Osteocyte (in vitro differentiated cells): ENCODE measurements around the gene ACTL6B. TPM values are rescaled to one million over a fixed set of nuclear protein-coding genes. Genes with fewer than 3 reads are reported as not detected.
A peak's percentile ranks its signal among the peaks of the same experiment; 100 is the strongest.

Source experiments
- DNase-seq: peaks from one replicate; pipeline ENCODE4 v3.0.0; 2021; ENCODE audit warnings: mixed read lengths; ENCODE audit not compliant: unreplicated experiment; ENCODE audit errors: extremely low spot score
- H3K27ac Mint-ChIP-seq: one replicate; pipeline ENCODE4 v1.8.0; 2021; ENCODE audit warnings: mild to moderate bottlenecking, mixed read lengths; ENCODE audit not compliant: unreplicated experiment
- H3K27me3 Mint-ChIP-seq: one replicate; pipeline ENCODE4 v1.8.0; 2021; ENCODE audit warnings: mixed read lengths; ENCODE audit not compliant: unreplicated experiment
- H3K36me3 Mint-ChIP-seq: one replicate; pipeline ENCODE4 v1.8.0; 2021; ENCODE audit warnings: mixed read lengths; ENCODE audit not compliant: unreplicated experiment
- H3K4me1 Mint-ChIP-seq: one replicate; pipeline ENCODE4 v1.8.0; 2021; ENCODE audit warnings: mixed read lengths; ENCODE audit not compliant: unreplicated experiment
- H3K4me3 Mint-ChIP-seq: one replicate; pipeline ENCODE4 v1.8.0; 2021; ENCODE audit warnings: mild to moderate bottlenecking, moderate library complexity, mixed read lengths; ENCODE audit not compliant: unreplicated experiment
- H3K9me3 Mint-ChIP-seq: one replicate; pipeline ENCODE4 v1.8.0; 2021; ENCODE audit warnings: mixed read lengths; ENCODE audit not compliant: unreplicated experiment
- CTCF ChIP-seq: fragments of 200-600 bp; sonication (generic); IDR thresholded peaks from 2 replicates; pipeline ENCODE4 v1.5.0; 2021; ENCODE audit warnings: antibody characterized with exemption, mild to moderate bottlenecking, moderate library complexity
- total RNA-seq: library from RNA; stranded (reverse); gene quantifications from 2 replicates; pipeline ENCODE4 v1.2.1, GENCODE V29; 2021

Gene ACTL6B
- total RNA-seq, 1 donor from 2014 or later = not detected

GRCh38 chr7:100630066-100630465 is 26.2 kb downstream of the ACTL6B start:
- DNase-seq = no peak
- Mint-ChIP-seq H3K9me3 (no peaks in the 10 kb centered on the region), H3K36me3 (no peaks in the 10 kb centered on the region), H3K4me3 (no peak overlapping the region), H3K27me3 (peaks cover 6% of the 10 kb centered on the region), H3K27ac (no peak overlapping the region), H3K4me1 (peaks cover 10% of the 10 kb centered on the region)
- no peak for TF ChIP-seq CTCF

- peak; percentile 36 for TF ChIP-seq CTCF
- Mint-ChIP-seq H3K4me1 (peaks cover 11% of the 10 kb centered on the region), H3K4me3 (no peak overlapping the region), H3K9me3 (no peaks in the 10 kb centered on the region), H3K27me3 (peaks cover 2% of the 10 kb centered on the region), H3K36me3 (no peaks in the 10 kb centered on the region), H3K27ac (no peak overlapping the region)
- no peak for DNase-seq
These were observed 27.0 kb downstream of the ACTL6B start for GRCh38 chr7:100629117-100629716.

- no peaks in the 10 kb centered on the region for H3K9me3 Mint-ChIP-seq
- DNase-seq = no peak
- no peak for TF ChIP-seq CTCF
- no peaks in the 10 kb centered on the region for H3K36me3 Mint-ChIP-seq
- peaks cover 12% of the 10 kb centered on the region for H3K4me1 Mint-ChIP-seq
- no peak overlapping the region for H3K27ac Mint-ChIP-seq
- no peaks in the 10 kb centered on the region for H3K27me3 Mint-ChIP-seq
- no peak overlapping the region for H3K4me3 Mint-ChIP-seq
These were observed 29.1 kb downstream of the ACTL6B start for GRCh38 chr7:100627238-100627549.

- TF ChIP-seq CTCF = no peak
- Mint-ChIP-seq H3K9me3 (no peaks in the 10 kb centered on the region), H3K36me3 (no peaks in the 10 kb centered on the region), H3K27me3 (no peaks in the 10 kb centered on the region), H3K4me3 (peak overlapping the region; percentile 67), H3K27ac (no peak overlapping the region), H3K4me1 (peaks cover 12% of the 10 kb centered on the region)
- no peak for DNase-seq
These were observed 29.6 kb downstream of the ACTL6B start for GRCh38 chr7:100626530-100627237.

GRCh38 chr7:100626055-100626454 is 30.2 kb downstream of the ACTL6B start:
- peak overlapping the region; percentile 67 for H3K4me3 Mint-ChIP-seq
- H3K9me3 Mint-ChIP-seq = no peaks in the 10 kb centered on the region
- no peak for TF ChIP-seq CTCF
- H3K27ac Mint-ChIP-seq = no peak overlapping the region
- DNase-seq = no peak
- H3K27me3 Mint-ChIP-seq = no peaks in the 10 kb centered on the region
- no peaks in the 10 kb centered on the region for H3K36me3 Mint-ChIP-seq
- peaks cover 12% of the 10 kb centered on the region for H3K4me1 Mint-ChIP-seq
